Mesenchymal stem cell (in vitro differentiated cells and primary cell): ENCODE data around the gene GRIP1.

Source experiments
- DNase-seq: peaks from one replicate; pipeline ENCODE4 v3.0.0-alpha.2; 2013
- H2AFZ ChIP-seq: one replicate; pipeline ENCODE4 v1.6.1; 2013; ENCODE audit warnings: low read depth, mild to moderate bottlenecking, control low read depth, inconsistent platforms, low read length, moderate library complexity
- H2AK5ac ChIP-seq: 2 replicates; pipeline ENCODE4 v1.6.1; 2013; ENCODE audit warnings: low read length, moderate library complexity, mild to moderate bottlenecking, inconsistent platforms; ENCODE audit not compliant: severe bottlenecking
- H2BK120ac ChIP-seq: one replicate; pipeline ENCODE4 v1.6.1; 2013; ENCODE audit warnings: low read depth, mild to moderate bottlenecking, inconsistent platforms, low read length, moderate library complexity
- H2BK12ac ChIP-seq, 2 experiments: one replicate each; pipeline ENCODE4 v1.6.1; 2013; ENCODE audit warnings: inconsistent platforms in 2 of 2, low read length in 2 of 2, mild to moderate bottlenecking in 2 of 2, moderate library complexity in 2 of 2, control low read depth in 1 of 2
- H2BK15ac ChIP-seq: one replicate; pipeline ENCODE4 v1.6.1; 2013; ENCODE audit warnings: mild to moderate bottlenecking, low read depth, inconsistent platforms; ENCODE audit not compliant: poor library complexity, severe bottlenecking
- H2BK5ac ChIP-seq: 2 replicates; pipeline ENCODE4 v1.6.1; 2013; ENCODE audit warnings: low read depth, mild to moderate bottlenecking, low read length, control low read depth, inconsistent platforms; ENCODE audit not compliant: poor library complexity, severe bottlenecking
- H3K14ac ChIP-seq, 2 experiments: one replicate each; pipeline ENCODE4 v1.6.1; 2013; ENCODE audit warnings: inconsistent platforms in 2 of 2, low read length in 2 of 2, control low read depth in 1 of 2, mild to moderate bottlenecking in 1 of 2, moderate library complexity in 1 of 2
- H3K18ac ChIP-seq, 2 experiments: one replicate each; pipeline ENCODE4 v1.6.1; 2013; ENCODE audit warnings: inconsistent platforms in 2 of 2, low read length in 2 of 2, control low read depth in 1 of 2, low read depth in 1 of 2, mild to moderate bottlenecking in 1 of 2
- H3K23ac ChIP-seq, 2 experiments: one replicate each; pipeline ENCODE4 v1.6.1; 2013; ENCODE audit warnings: inconsistent platforms in 2 of 2, low read length in 2 of 2, mild to moderate bottlenecking in 2 of 2, moderate library complexity in 2 of 2, control low read depth in 1 of 2
- H3K27ac ChIP-seq: 2 replicates; pipeline ENCODE4 v1.5.1; 2013; ENCODE audit warnings: mild to moderate bottlenecking, moderate library complexity, low read length, control low read depth, inconsistent platforms; ENCODE audit not compliant: poor library complexity, severe bottlenecking
- H3K27me3 ChIP-seq, 2 experiments: 2 replicates each; pipeline versions ENCODE4 v1.6.1 to v1.7.0; 2013; ENCODE audit warnings: low read length in 2 of 2, mild to moderate bottlenecking in 2 of 2, moderate library complexity in 2 of 2, control low read depth in 1 of 2, inconsistent platforms in 1 of 2; ENCODE audit not compliant: control insufficient read depth in 1 of 2, insufficient read depth in 1 of 2
- H3K36me3 ChIP-seq, 2 experiments: 2 replicates each; pipeline versions ENCODE4 v1.6.1 to v1.7.0; 2013; ENCODE audit warnings: low read length in 2 of 2, control low read depth in 1 of 2, inconsistent platforms in 1 of 2, low read depth in 1 of 2, mild to moderate bottlenecking in 1 of 2; ENCODE audit not compliant: insufficient read depth in 2 of 2, control insufficient read depth in 1 of 2
- H3K4ac ChIP-seq, 2 experiments: one replicate each; pipeline ENCODE4 v1.6.1; 2013; ENCODE audit warnings: inconsistent platforms in 2 of 2, low read length in 2 of 2, mild to moderate bottlenecking in 2 of 2, moderate library complexity in 2 of 2, control low read depth in 1 of 2, low read depth in 1 of 2
- H3K4me1 ChIP-seq: 2 replicates; pipeline ENCODE4 v1.6.1; 2013; ENCODE audit warnings: low read depth, low read length, control low read depth; ENCODE audit not compliant: control insufficient read depth, insufficient read depth
- H3K4me2 ChIP-seq: 2 replicates; pipeline ENCODE4 v1.6.1; 2013; ENCODE audit warnings: low read length, mild to moderate bottlenecking, inconsistent platforms; ENCODE audit not compliant: poor library complexity, severe bottlenecking
- H3K4me3 ChIP-seq, 2 experiments: 2 replicates each; pipeline versions ENCODE4 v1.5.1 to v1.7.0; 2013; ENCODE audit warnings: low read length in 2 of 2, mild to moderate bottlenecking in 2 of 2, control low read depth in 1 of 2, low read depth in 1 of 2; ENCODE audit not compliant: insufficient read depth in 1 of 2
- H3K79me1 ChIP-seq: replicated peaks from 2 replicates; pipeline ENCODE4 v1.6.1; 2013; ENCODE audit warnings: mild to moderate bottlenecking, control low read depth, low read length, inconsistent platforms; ENCODE audit not compliant: poor library complexity, severe bottlenecking
- H3K9ac ChIP-seq: 2 replicates; pipeline ENCODE4 v1.7.0; 2013; ENCODE audit warnings: mild to moderate bottlenecking, low read length, moderate library complexity
- H3K9me3 ChIP-seq: 2 replicates; pipeline ENCODE4 v1.7.0; 2013; ENCODE audit warnings: mild to moderate bottlenecking, low read length; ENCODE audit not compliant: control insufficient read depth
- H4K8ac ChIP-seq: one replicate; pipeline ENCODE4 v1.6.1; 2013; ENCODE audit warnings: inconsistent platforms, mild to moderate bottlenecking, low read length, moderate library complexity
- H4K91ac ChIP-seq: one replicate; pipeline ENCODE4 v1.6.1; 2013; ENCODE audit warnings: mild to moderate bottlenecking, low read length, inconsistent platforms
- WGBS: methylation state at CpG from one replicate; pipeline ENCODE4 v1.1.7; 2013; ENCODE audit warnings: mixed read lengths; 5-methylcytosine and 5-hydroxymethylcytosine counted together

GRIP1 gene

DNA sequence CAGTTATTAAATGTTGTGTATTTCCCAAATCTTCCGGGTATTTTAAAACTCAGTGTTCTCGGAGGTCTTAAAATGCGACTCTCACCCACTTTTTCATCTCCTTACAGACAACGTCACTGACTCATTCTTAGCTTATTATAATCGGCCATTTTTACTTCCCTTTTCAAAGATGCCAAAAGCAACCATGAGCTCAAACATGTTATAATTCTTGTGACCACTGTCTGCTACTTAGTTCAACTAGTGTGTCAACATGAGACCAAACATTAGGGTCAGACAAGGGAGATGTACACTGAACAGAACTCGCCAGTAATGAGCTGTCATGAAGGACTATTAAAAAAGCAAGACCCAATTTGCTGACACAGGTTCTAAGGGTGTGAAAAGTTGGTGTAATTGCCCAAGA is 4.2 kb upstream of the GRIP1 start:
- H2BK15ac ChIP-seq = no peak overlapping the region
- no peak overlapping the region for H2BK120ac ChIP-seq
- no peaks in the 10 kb centered on the region for H3K4me1 ChIP-seq
- no peak overlapping the region for H2AFZ ChIP-seq
- H3K9me3 ChIP-seq = no peaks in the 10 kb centered on the region
- no peak overlapping the region for H3K14ac ChIP-seq
- H3K23ac ChIP-seq = no peak overlapping the region
- DNase-seq = no peak
- H2AK5ac ChIP-seq = no peak overlapping the region
- no peak overlapping the region for H3K27ac ChIP-seq
- H3K36me3 ChIP-seq = no peaks in the 10 kb centered on the region
- no peak overlapping the region for H3K4me2 ChIP-seq
- H4K91ac ChIP-seq = no peak overlapping the region
- H3K27me3 ChIP-seq = peaks cover 10 to 57% of the 10 kb centered on the region in 2 experiments
- no peaks in the 10 kb centered on the region for H3K79me1 ChIP-seq
- no peak overlapping the region for H3K4me3 ChIP-seq
- 90% methylated on average over 6 of the region's 6 CpGs for WGBS
- H2BK5ac ChIP-seq = no peak overlapping the region
- no peak overlapping the region for H3K18ac ChIP-seq
- no peak overlapping the region for H2BK12ac ChIP-seq
- H4K8ac ChIP-seq = no peak overlapping the region
- no peak overlapping the region for H3K9ac ChIP-seq
- H3K4ac ChIP-seq = no peak overlapping the region

DNA sequence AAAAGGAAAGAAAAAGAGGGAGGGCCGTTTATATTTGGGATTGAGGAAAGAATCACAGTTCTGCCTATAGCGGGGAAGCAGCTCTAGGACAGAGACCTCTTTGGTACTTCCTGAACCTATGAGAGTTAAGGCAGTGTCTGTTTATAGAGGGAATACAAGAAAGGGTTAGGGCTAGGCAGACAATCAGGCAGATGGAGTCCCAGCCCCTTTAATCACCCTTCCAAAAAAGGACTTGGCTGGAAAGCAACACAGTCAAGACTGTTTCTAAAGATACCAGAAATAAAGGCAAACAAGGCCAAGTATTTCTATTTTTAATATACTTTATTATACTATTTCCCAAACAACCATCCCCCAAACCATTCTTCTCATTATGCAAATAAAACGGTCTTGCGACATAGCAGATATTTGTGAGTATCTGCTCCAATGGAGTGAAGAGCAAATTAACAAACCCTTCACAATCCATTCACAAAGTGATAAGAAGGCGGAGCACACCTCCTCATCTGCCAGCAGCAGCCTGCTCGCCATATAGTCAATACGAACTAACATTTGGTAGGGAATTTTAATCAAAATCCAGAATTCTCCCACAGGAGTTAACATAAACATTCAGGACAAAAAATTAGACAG is 697 bp upstream of the GRIP1 start:
- Histone ChIP-seq H4K8ac (no peak overlapping the region), H2BK12ac (no peak overlapping the region), H2BK120ac (no peak overlapping the region), H3K14ac (no peak overlapping the region), H3K79me1 (no peaks in the 10 kb centered on the region), H3K23ac (no peak overlapping the region), H2AK5ac (no peak overlapping the region), H3K9me3 (no peaks in the 10 kb centered on the region), H3K4me2 (no peak overlapping the region), H3K18ac (no peak overlapping the region), H2BK15ac (no peak overlapping the region), H3K27me3 (peaks cover 10 to 41% of the 10 kb centered on the region in 2 experiments), H3K4me3 (peak overlapping the region in 1 of 2 experiments; percentile 51), H3K9ac (peak overlapping the region; percentile 2), H2BK5ac (no peak overlapping the region), H4K91ac (no peak overlapping the region), H3K4ac (no peak overlapping the region), H3K27ac (no peak overlapping the region), H3K4me1 (peaks cover 5% of the 10 kb centered on the region), H3K36me3 (no peaks in the 10 kb centered on the region), H2AFZ (no peak overlapping the region)
- DNase-seq = no peak
- WGBS = 69% methylated on average over 7 of the region's 7 CpGs

DNA sequence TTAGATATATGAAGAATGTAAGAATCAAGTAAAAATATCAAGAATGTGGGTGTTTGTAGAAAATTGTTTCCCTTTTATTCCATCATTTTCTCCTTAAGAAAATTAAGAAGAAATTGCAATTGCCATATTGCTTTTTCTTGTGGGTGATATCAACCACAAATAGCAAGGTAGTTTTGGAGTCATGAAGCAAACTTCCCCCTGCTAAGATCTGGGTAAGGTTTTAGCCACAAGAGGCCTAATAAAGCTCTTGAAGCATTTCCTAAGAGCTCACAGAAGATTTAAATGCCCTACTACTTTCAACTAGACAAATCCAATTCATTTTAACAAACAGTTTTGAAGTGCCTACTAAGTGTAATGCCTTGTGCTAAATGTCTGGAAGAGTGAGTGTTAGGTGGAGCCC is 2.6 kb downstream of the GRIP1 start:
- H3K18ac ChIP-seq = no peak overlapping the region

DNA sequence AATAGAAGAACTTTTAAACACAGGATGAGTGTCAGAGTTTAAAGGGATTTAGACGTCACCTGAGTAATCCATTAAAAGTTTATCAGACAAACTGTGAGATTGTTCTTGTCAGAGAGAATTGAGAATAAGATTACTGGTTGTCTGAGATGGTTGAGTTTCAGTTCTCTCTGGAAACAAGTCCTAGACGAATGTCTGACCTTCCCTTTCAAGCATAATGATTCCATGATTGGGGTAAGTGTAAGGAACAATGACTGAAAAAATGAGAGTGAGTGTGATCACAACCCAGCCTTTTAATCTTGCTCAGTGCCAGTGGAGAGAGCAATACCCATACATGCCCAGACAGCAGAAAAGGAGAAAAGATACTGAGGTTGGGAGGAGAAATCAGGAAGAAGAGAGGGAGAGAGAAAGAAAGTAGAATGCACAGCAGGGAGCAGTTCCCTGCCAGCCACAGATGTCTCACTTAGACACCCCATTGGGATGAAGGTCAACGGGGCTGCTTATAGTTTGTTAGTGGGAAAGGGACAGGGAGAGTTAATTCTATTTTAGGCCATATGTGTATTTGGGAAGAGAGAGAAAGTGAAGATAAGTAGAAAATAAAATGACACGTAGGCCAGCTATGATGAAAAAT is 4.3 kb downstream of the GRIP1 start:
- Histone ChIP-seq H3K36me3 (no peaks in the 10 kb centered on the region), H2BK5ac (no peak overlapping the region), H3K4me2 (no peak overlapping the region), H3K9me3 (no peaks in the 10 kb centered on the region), H2AFZ (no peak overlapping the region), H3K79me1 (no peaks in the 10 kb centered on the region), H3K27me3 (peaks cover 0 to 9% of the 10 kb centered on the region in 2 experiments), H3K4ac (no peak overlapping the region), H3K14ac (no peak overlapping the region), H4K91ac (no peak overlapping the region), H3K18ac (no peak overlapping the region), H2BK120ac (no peak overlapping the region), H3K23ac (no peak overlapping the region), H3K9ac (no peak overlapping the region), H3K27ac (no peak overlapping the region), H2AK5ac (no peak overlapping the region), H2BK12ac (no peak overlapping the region), H3K4me1 (peaks cover 5% of the 10 kb centered on the region), H4K8ac (no peak overlapping the region), H3K4me3 (no peak overlapping the region), H2BK15ac (no peak overlapping the region)
- 52% methylated on average over 4 of the region's 4 CpGs for WGBS
- no peak for DNase-seq

More for the DNA sequence above, 2.6 kb downstream of the GRIP1 start:
- DNase-seq = no peak
- Histone ChIP-seq H2BK120ac (no peak overlapping the region), H3K4ac (no peak overlapping the region), H3K4me2 (no peak overlapping the region), H3K9me3 (no peaks in the 10 kb centered on the region), H3K23ac (no peak overlapping the region), H2BK12ac (no peak overlapping the region), H2AK5ac (no peak overlapping the region), H2AFZ (no peak overlapping the region), H3K4me1 (peaks cover 5% of the 10 kb centered on the region), H3K9ac (no peak overlapping the region), H2BK15ac (no peak overlapping the region), H3K27ac (no peak overlapping the region), H3K14ac (no peak overlapping the region), H3K4me3 (no peak overlapping the region), H4K8ac (no peak overlapping the region), H3K36me3 (no peaks in the 10 kb centered on the region), H4K91ac (no peak overlapping the region), H3K27me3 (peaks cover 3 to 16% of the 10 kb centered on the region in 2 experiments), H2BK5ac (no peak overlapping the region), H3K79me1 (no peaks in the 10 kb centered on the region)
